Cerebellar cortex (tissue), 1 donor: ENCODE measurements around the gene BLOC1S1.
"Not testable (repeated sequence)": the region's sequence is repeated elsewhere in the genome, so short reads cannot be mapped to it uniquely, and the experiment has no call there.

Experiments used
- DNase-seq: peaks from one replicate; pipeline ENCODE4 v3.0.0-alpha.2; 2015; ENCODE audit warnings: low spot score

The BLOC1S1 gene

GRCh38 chr12:55745361-55746173 is 29.7 kb downstream of the BLOC1S1 start:
- peak; percentile 76 for DNase-seq

- no peak for DNase-seq
These were observed 30.5 kb downstream of the BLOC1S1 start for GRCh38 chr12:55746174-55746912.

GRCh38 chr12:55746913-55747231 is 31.0 kb downstream of the BLOC1S1 start:
- no peak for DNase-seq

GRCh38 chr12:55748230-55748993 is 32.6 kb downstream of the BLOC1S1 start:
- DNase-seq, result no peak

- no peak for DNase-seq
These were observed 39.4 kb downstream of the BLOC1S1 start for GRCh38 chr12:55755246-55755645.

- no peak for DNase-seq
These were observed 41.9 kb downstream of the BLOC1S1 start for GRCh38 chr12:55757701-55758100.

GRCh38 chr12:55758575-55758974 is 42.7 kb downstream of the BLOC1S1 start:
- DNase-seq, result not testable (repeated sequence)

- DNase-seq, result no peak
These were observed 44.8 kb downstream of the BLOC1S1 start for GRCh38 chr12:55760663-55761062.

GRCh38 chr12:55762646-55763045 is 46.8 kb downstream of the BLOC1S1 start:
- peak; percentile 93 for DNase-seq

- DNase-seq, result no peak
These were observed 50.0 kb downstream of the BLOC1S1 start for GRCh38 chr12:55765736-55766290.

- DNase-seq, result no peak
These were observed 51.3 kb downstream of the BLOC1S1 start for GRCh38 chr12:55767156-55767555.
